Measurements from ENCODE around the gene JARID2. TPM values are rescaled to one million over a fixed set of nuclear protein-coding genes. Genes with fewer than 3 reads are reported as not detected.

Gene JARID2
- total and polyA plus RNA-seq, 4 donors, result 1.4 to 12.3 (median 3.4) TPM

GRCh38 chr6:15325540-15325955 lies 79.7 kb downstream of the JARID2 start:
- H3K27ac ChIP-seq (ENCODE audit: low read depth in 1 of 2, low read length in 2 of 2), result no peak overlapping the region
- peaks cover 0 to 2% (median 0%) of the 10 kb centered on the region in 4 donors for H3K36me3 ChIP-seq (ENCODE audit: control insufficient read depth in 4 of 4, insufficient read depth in 3 of 4, low read depth in 1 of 4, low read length in 3 of 4)
- no peak overlapping the region for H3K4me3 ChIP-seq (ENCODE audit: low read depth in 1 of 3, low read length in 3 of 3)
- no peak for DNase-seq (ENCODE audit: low spot score)
- no peak overlapping the region for H3K9ac ChIP-seq (ENCODE audit: low read depth in 1 of 2, low read length in 2 of 2)
- 77% methylated on average over 5 of the region's 5 CpGs for WGBS
- TF ChIP-seq TAF1 (conservative IDR thresholded peaks at IDR 0.05), result no peak
- TF ChIP-seq SP1 (IDR thresholded peaks at IDR 0.05), result no peak
- TF ChIP-seq, protein P1, sequence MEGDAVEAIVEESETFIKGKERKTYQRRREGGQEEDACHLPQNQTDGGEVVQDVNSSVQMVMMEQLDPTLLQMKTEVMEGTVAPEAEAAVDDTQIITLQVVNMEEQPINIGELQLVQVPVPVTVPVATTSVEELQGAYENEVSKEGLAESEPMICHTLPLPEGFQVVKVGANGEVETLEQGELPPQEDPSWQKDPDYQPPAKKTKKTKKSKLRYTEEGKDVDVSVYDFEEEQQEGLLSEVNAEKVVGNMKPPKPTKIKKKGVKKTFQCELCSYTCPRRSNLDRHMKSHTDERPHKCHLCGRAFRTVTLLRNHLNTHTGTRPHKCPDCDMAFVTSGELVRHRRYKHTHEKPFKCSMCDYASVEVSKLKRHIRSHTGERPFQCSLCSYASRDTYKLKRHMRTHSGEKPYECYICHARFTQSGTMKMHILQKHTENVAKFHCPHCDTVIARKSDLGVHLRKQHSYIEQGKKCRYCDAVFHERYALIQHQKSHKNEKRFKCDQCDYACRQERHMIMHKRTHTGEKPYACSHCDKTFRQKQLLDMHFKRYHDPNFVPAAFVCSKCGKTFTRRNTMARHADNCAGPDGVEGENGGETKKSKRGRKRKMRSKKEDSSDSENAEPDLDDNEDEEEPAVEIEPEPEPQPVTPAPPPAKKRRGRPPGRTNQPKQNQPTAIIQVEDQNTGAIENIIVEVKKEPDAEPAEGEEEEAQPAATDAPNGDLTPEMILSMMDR (IDR thresholded peaks at IDR 0.05; ENCODE audit: low read depth, low read length, missing input control), result no peak
- TF ChIP-seq HNF4G (IDR thresholded peaks at IDR 0.05), result no peak
- TF ChIP-seq FOXA1 (IDR thresholded peaks at IDR 0.05), result no peak
- no peak for TF ChIP-seq RXRA (IDR thresholded peaks at IDR 0.05)
- TF ChIP-seq GABPA (IDR thresholded peaks at IDR 0.05 in 1 of 2, conservative IDR thresholded peaks at IDR 0.05 in 1 of 2), result no peak
- TF ChIP-seq, protein P2, sequence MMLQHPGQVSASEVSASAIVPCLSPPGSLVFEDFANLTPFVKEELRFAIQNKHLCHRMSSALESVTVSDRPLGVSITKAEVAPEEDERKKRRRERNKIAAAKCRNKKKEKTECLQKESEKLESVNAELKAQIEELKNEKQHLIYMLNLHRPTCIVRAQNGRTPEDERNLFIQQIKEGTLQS (IDR thresholded peaks at IDR 0.05), result no peak
- no peak for TF ChIP-seq HNF4A (conservative IDR thresholded peaks at IDR 0.05)
- no peak for TF ChIP-seq REST (IDR thresholded peaks at IDR 0.05)
- no peak for TF ChIP-seq RAD21 (IDR thresholded peaks at IDR 0.05)
- no peak for TF ChIP-seq FOXA2 (IDR thresholded peaks at IDR 0.05)
- TF ChIP-seq YY1 (IDR thresholded peaks at IDR 0.05), result no peak
- no peak for TF ChIP-seq NR2F2 (IDR thresholded peaks at IDR 0.05)
- no peak for TF ChIP-seq ZBTB33 (IDR thresholded peaks at IDR 0.05)
- no peaks in the 10 kb centered on the region for H3K9me3 ChIP-seq (ENCODE audit: control insufficient read depth in 4 of 4, low read length in 3 of 4)
- H3K4me1 ChIP-seq (ENCODE audit: control insufficient read depth in 4 of 4, insufficient read depth in 4 of 4, low read length in 3 of 4), result peaks cover 0 to 6% (median under 1%) of the 10 kb centered on the region in 4 donors
- no peaks in the 10 kb centered on the region for H3K27me3 ChIP-seq (ENCODE audit: control insufficient read depth in 4 of 4, insufficient read depth in 4 of 4, low read length in 3 of 4)

DNA sequence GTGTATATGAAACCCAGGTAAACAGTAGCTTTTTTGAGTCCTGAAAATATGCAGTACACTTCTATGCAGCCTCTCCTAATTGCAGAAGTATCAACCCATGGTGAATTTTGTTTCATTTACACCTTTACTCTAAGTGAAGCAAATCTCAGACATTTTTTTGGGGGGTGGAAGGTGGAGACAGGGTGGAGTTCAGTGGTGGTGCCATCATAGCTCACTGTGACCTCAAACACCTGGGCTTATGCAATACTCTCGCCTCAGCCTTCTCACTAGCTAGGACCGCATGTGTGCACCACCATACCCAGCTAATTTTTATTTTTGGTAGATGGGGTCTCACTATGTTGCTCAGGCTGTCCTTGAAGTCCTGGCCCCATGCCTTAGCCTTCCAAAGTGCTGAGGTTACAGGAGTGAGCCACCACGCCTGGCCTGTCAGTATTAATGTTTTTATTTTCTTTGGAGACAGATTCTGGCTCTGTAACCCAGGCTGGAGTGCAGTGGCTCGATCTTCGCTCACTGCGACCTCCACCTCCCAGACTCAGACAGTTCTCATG lies 80.3 kb downstream of the JARID2 start:
- TF ChIP-seq EGR1 (IDR thresholded peaks at IDR 0.05; ENCODE audit: low read depth in 2 of 2) (no peak), RAD21 (IDR thresholded peaks at IDR 0.05) (no peak)
- TF ChIP-seq, protein P2 (IDR thresholded peaks at IDR 0.05), result no peak
- Histone ChIP-seq H3K27me3 (ENCODE audit: control insufficient read depth in 4 of 4, insufficient read depth in 4 of 4, low read length in 3 of 4) (no peaks in the 10 kb centered on the region), H3K4me3 (ENCODE audit: low read depth in 1 of 3, low read length in 3 of 3) (no peak overlapping the region), H3K36me3 (ENCODE audit: control insufficient read depth in 4 of 4, insufficient read depth in 3 of 4, low read depth in 1 of 4, low read length in 3 of 4) (peaks cover 0 to 2% (median 0%) of the 10 kb centered on the region in 4 donors), H3K4me1 (ENCODE audit: control insufficient read depth in 4 of 4, insufficient read depth in 4 of 4, low read length in 3 of 4) (peaks cover 0 to 11% (median 2%) of the 10 kb centered on the region in 4 donors), H3K9ac (ENCODE audit: low read depth in 1 of 2, low read length in 2 of 2) (no peak overlapping the region), H3K27ac (ENCODE audit: low read depth in 1 of 2, low read length in 2 of 2) (no peak overlapping the region), H3K9me3 (ENCODE audit: control insufficient read depth in 4 of 4, low read length in 3 of 4) (no peaks in the 10 kb centered on the region)
- WGBS, result 88% methylated on average over 6 of the region's 6 CpGs
- DNase-seq (ENCODE audit: low spot score), result no peak

Data from liver (tissue), 9 donors.